ENCODE results near the gene RHCG.

- TF ChIP-seq CTCF (conservative IDR thresholded peaks at IDR 0.05 in 1 of 2, IDR thresholded peaks at IDR 0.05 in 1 of 2; ENCODE audit: extremely low read depth in 1 of 2, insufficient read depth in 1 of 2, low read depth in 1 of 2, low read length in 2 of 2): no peak
- TF ChIP-seq EZH2 (IDR thresholded peaks at IDR 0.05; ENCODE audit: borderline replicate concordance, low read length): no peak
Observed at GRCh38 chr15:89498574-89498906, 2.2 kb upstream of the RHCG start.

Data from mammary epithelial cell (primary cell).